Hematopoietic multipotent progenitor cell (in vitro differentiated cells): ENCODE measurements around the gene KMT2E. TPM values are rescaled to one million over a fixed set of nuclear protein-coding genes. Genes with fewer than 3 reads are reported as not detected.
"Not testable (repeated sequence)": the region's sequence is repeated elsewhere in the genome, so short reads cannot be mapped to it uniquely, and the experiment has no call there.

ENCODE experiments used
- DNase-seq, 3 donors: peaks; one replicate each; pipeline ENCODE4 v3.0.0-alpha.2; 2011 to 2015; ENCODE audit warnings: low read depth in 2 of 3, low spot score in 2 of 3
- total RNA-seq: library from RNA; depleted of rRNA; stranded (reverse); fragments of >200 nt; gene quantifications from one replicate; pipeline ENCODE4 v1.2.3, GENCODE V29; 2012

Gene KMT2E, protein sequence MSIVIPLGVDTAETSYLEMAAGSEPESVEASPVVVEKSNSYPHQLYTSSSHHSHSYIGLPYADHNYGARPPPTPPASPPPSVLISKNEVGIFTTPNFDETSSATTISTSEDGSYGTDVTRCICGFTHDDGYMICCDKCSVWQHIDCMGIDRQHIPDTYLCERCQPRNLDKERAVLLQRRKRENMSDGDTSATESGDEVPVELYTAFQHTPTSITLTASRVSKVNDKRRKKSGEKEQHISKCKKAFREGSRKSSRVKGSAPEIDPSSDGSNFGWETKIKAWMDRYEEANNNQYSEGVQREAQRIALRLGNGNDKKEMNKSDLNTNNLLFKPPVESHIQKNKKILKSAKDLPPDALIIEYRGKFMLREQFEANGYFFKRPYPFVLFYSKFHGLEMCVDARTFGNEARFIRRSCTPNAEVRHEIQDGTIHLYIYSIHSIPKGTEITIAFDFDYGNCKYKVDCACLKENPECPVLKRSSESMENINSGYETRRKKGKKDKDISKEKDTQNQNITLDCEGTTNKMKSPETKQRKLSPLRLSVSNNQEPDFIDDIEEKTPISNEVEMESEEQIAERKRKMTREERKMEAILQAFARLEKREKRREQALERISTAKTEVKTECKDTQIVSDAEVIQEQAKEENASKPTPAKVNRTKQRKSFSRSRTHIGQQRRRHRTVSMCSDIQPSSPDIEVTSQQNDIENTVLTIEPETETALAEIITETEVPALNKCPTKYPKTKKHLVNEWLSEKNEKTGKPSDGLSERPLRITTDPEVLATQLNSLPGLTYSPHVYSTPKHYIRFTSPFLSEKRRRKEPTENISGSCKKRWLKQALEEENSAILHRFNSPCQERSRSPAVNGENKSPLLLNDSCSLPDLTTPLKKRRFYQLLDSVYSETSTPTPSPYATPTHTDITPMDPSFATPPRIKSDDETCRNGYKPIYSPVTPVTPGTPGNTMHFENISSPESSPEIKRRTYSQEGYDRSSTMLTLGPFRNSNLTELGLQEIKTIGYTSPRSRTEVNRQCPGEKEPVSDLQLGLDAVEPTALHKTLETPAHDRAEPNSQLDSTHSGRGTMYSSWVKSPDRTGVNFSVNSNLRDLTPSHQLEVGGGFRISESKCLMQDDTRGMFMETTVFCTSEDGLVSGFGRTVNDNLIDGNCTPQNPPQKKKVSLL (N-terminal part only)
- 159 TPM for total RNA-seq

DNA sequence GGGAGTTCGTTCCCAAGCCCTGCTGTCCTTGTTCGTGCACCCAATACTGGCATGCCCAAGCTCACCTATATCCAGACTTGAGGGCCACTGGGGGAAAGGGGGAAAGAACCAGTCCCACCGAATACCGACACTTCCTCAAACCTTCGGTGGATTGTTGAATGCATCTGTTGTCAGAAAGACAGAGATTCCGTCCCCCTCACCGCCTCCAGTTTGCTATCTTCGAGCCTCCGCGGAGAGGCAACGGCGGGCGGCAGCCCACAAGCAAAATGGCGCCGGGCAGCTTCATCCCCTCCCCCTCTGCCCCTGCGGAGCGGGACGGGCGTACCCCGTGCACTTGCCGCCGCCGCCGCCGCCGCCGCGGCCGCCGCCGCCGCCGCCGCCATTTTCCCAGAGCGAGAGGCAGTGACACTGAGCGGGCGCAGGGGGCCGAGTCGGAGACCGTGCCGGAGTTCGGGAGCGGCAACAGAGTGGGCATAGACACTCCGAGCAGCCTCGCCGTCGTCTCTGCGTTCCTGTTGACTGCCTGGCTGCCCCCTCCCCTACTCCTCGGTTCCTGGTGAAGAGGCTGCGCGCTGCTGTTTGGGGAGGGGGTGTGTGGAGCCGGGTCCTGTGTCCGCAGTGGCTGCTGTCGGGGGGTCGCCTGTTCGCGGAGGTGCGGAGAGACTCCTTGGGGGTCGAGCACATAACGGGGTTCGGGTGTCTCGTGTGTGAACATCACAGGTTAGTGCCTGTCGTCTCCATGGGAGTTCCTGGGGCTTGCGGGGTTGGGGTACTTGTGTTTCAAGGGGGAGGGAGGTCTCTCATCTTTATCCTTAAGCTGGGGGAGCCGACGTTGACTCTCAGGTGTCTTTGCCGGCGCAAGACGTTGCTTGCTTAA is at the start of gene KMT2E:
TSS of gene KMT2E (plus strand) at position 390 of the 877 bp plus-strand sequence. CDS start 26,748 bp downstream, outside the sequence.
- peak; percentile 81 to 95 (median 88) for DNase-seq

DNA sequence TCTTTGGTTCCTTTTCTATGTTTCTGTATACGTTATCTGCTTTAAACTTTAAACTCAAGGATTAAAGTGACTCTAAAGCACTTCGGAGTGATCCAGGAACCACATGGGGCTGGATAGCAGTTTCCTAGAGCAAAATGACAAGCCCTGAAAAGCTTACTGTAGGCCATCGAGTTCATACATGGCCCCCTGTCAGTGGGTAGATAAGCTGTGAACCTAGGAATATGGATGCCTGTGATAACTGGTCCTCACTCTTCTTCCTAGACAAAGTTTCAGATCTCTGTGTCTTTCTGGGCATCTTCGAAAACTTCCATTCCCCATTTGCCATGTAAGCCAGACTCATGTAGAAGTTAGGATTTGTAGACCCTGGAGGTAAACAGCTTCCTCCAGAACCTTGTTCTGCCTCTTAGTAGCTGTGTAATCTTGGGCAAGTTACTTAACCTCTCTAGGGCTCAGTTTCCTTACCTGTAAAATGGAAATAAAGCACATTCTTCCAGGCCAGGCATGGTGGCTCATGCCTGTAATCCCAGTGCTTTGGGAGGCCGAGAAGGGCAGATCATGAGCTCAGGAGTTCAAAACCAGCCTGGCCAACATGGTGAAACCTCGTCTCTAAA is 49.3 kb upstream of the KMT2E start:
- DNase-seq, result no peak

DNA sequence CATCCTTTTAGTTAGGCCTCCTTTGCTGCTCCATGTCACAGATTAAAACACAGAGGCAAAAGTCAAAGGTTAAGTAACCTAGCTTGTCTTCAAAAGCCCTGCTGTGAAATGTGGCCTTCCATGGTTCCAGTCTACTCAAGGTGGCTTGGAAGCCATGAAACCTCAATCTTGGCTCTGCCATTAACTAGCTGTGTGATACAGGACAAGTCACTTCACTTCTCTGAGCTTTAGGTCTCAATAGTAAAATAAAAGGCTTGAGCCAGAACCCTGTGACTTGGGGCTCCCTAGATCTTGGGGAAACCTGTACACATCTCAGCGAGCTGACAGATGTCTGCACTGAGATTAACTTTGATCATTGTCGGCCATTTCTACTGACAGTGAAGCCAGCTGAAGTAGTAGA is 48.0 kb upstream of the KMT2E start:
- no peak for DNase-seq

DNA sequence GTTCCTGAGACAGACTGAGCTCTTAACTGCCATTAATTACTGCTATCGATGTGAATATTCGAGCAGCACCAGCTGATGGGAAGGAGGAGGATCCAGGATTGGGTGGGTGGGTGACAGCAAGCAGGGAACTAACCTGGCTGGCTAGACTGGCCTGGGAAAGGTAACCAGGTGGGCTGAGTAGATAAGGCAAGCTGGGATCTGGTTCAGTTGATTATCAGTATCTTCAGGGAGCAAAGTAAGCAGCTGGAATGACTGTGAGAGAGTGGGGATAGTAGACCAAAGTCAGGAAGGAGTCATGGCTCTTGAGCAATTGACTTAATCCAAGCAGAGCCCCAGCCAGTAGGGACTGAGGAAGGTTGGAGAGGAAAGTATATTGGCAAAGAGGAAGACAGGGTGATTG is 46.9 kb upstream of the KMT2E start:
- no peak for DNase-seq

DNA sequence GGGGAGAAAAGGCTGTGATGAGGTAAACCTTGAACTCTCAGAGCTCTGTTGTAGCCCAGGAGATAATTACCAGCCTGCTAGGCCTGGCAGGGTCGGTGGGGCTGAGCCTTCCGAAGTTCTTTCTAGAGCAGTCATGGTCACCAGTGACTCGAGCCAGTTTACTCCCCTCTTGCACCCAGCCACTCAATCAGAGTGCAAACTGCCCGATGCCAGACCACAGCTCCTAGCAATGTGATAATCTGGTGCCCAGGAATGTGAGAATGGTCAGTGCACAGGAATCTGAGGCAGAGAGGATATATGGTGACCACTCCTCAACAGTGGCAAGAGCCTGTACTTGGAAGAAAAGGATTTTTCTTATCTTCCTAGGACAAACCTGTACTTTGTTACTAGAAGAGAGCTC is 46.4 kb upstream of the KMT2E start:
- DNase-seq, result no peak

DNA sequence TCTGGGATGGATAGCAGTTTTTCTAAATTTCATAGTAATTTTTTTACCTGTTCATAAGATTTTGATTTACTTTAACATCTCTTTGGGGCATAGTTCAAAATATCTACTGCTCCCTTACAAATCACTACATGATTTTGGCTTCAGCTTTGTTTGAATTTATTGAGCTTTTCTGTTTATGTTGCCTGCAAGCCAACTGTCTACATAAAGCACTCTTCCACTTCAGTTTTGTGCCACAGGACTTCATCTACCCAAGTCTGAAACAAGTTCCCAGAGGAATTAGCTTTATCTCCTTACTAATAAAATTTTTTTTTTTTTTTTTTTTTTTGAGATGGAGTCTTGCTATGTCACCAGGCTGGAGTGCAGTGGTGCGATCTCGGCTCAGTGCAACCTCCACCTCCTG is 45.4 kb upstream of the KMT2E start:
- DNase-seq, result no peak

DNA sequence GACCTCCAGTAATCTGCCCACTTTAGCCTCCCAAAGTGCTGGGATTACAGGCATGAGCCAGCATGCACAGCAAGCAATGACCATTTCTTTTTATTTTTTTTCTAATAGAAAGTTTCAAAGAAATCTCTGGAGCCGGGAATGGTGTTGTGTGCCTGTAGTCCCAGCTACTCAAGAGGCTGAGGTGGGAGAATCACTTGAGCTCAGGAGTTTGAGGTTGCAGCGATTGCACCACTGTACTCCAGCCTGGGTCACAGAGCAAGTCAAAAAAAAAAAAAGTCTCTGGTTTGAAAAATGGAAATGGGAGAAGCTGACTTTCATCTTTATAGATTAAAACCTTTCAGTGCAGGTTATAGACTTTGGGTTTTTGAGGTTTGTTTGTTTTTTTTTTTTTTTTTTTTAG is 44.8 kb upstream of the KMT2E start:
- no peak for DNase-seq

DNA sequence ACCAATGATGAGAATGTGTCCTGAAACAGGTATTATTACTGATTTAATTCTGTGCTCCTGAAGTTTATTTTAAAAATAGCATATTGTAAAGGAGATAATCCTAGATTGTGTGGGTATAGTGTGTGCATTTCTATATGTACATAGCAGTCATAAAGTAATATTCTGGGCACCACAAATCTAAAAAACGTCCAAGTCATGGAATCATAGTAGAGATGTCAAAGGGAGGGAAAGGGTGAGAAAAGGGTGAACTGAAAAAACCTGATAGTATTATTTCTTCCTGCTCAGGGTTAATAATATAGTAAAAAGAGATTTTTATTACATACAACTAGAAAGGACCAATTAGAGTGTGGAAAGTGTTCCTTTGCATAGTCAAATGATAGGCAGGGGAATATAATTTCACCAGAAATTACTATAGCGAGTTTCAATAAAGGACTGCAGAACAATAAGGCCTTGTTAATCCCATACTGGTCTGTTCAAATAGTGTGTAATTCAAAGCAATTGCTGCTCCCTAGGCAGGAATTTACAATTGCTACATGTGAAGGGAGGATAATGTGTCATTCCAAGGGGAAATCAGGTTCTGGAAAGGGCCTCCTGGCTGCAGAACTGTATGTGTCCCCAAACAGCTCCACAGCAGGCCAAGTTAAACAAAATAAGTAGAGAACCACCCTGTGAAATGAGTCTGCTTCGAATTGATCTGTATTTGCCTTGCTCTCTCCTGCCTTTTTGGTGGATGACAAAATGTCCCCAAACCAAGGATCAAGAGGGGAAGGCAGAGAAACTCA is 42.5 kb upstream of the KMT2E start:
- no peak for DNase-seq

DNA sequence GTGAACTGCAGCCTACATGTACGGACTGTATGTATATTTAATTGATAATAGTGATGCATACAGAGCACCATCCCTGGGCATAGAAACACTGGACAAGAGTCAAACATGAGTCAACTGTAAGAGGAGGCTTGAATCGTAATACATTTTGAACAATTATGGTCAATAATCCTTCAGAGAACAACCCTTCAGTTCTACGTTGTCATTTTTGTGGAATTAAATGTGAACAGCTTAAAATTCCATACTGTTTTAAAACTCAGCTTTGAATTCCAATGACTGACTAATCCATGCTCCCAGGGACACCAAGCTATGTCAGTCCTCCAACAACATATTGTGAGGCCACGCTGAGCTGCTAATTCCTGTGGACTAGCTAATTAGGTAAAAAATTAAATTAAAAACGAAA is 41.5 kb upstream of the KMT2E start:
- DNase-seq, result no peak

DNA sequence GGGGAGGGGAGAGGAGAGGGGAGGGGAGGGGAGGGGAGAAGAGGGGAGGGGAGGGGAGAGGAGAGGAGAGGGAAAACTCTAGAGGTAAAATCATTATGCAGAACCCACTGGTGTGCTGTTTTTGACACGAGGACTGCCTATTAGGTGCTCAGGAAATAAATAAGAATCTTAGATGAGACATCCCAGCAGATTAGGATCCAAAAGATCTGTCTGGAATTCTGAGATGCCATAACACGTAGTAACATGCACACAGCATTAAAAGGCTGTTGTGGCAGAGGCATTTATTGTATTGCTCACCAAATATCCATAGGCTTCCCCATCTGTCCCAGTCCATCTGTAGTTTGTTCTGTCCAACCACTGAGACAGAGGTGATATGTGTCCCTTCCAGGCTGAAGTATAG is 40.8 kb upstream of the KMT2E start:
- no peak for DNase-seq

DNA sequence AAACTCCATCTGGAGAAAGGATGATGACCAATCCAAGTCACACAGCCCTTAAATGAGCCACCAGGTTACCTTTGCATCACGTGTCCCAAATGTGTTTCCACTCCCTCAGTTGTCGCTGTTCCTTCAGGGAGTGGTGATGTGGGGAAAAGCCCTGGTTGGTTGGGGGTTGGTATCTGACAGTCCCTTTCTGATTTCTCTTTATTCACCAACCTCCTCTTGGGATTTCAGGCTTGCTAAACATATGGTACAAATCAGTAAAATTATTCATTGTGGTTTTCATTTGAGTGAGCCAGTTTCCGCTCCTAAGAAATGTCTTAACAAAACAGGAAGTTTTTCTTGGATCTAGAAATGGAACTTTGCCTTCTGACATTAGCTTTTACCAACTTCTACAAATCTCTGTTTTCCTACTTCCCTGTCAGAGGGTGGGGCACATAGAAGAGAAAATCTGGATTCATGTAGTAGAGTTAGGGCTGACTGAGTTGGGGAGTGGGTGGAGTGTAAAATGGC is 40.0 kb upstream of the KMT2E start:
- no peak for DNase-seq

DNA sequence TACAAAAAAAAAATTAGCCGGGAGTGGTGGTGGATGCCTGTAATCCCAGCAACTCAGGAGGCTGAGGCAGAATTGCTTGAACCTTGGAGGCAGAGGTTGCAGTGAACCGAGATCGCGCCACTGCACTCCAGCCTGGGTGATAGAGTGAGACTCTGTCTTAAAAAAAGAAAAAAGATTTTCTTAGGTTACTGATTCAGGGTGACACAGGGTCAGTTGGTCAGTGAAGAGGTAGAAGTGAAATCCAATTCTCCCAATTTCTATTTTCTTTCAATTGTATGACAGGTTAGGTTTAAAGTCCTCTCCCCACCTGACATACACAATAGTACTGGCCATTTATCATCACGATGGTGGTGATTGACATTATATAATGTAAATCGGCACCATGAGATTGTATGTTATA is 38.5 kb upstream of the KMT2E start:
- not testable (repeated sequence) for DNase-seq

DNA sequence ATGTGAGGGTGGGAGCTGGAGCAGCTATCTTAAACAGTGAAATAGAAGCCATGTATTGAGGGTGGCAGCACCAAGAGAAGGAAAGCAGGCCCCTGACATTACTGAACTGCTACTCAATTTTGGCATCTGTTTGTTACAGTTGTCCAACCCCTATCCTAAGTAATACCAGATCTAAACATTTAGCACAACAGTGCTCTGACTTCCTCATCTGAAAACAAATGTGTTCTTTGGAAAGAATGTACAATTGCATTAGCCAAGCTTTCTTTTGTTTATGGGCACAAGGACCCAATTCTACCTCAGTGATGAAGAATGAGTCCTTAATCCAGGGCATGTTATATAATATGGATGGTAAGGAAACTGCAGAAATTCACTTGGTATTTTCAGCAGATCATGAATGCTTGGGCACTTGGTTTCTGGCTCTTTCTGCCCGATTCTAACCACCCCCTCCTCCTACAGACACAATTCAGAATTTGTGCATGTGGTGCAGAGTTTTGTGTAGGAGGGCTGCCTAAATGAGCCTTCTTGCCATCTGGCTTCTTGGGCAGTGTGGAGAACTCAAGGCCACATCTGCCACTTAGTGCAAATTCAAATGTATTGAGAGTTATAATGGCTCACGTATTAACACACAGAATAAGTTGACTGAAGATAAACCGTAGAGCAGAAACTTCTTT is 36.9 kb upstream of the KMT2E start:
- DNase-seq, result no peak

DNA sequence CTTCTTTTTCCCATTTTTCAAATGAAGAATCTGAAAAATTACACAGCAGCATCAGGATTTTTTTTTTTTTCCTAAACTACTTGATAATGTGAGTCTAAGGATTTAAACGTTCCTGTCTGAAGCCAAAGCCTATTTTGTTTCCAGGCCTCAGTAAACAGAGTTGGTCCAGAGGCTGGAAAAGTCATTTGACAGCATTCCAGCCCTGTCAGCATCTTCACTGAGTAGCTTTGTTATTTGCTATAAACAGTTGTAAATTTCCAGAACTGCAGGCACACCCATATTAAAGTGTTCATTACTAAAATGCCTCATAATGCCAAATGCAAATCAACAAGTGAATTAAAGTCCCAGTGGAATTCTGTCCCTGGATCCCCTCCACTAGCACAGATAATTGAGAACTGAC is 35.5 kb upstream of the KMT2E start:
- no peak for DNase-seq

DNA sequence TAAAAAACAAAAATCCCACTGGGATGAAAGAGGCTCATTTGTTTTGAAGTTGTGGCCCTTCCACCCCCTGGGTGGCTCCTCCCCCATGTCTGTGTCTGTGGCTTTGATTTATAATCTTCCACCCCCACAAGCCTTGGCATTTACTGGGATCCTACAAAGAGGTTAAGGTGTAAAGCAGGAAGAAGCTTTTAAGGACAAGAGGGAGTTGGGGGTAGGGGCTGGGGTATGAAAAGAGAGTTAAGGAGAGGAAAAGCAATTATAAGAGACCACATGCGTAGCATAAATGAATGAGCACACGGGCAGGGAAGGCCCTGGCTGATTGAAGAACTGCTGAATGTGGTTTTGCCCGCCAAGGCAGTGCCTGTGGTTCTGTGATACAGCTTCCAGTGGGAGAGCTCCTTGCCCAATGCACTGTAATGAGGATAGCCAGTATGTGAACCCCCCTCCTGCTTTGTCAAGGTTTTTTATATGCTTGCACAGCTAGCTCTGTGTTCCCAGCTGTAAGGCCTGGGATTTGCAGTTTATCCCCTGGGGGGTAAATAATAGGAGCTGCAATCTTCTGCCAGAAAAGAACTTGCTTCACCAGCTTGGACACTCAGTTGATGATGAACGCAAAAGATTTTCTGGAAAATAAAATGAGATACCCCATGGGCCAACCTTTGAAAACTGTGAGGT is 34.7 kb upstream of the KMT2E start:
- DNase-seq, result no peak

DNA sequence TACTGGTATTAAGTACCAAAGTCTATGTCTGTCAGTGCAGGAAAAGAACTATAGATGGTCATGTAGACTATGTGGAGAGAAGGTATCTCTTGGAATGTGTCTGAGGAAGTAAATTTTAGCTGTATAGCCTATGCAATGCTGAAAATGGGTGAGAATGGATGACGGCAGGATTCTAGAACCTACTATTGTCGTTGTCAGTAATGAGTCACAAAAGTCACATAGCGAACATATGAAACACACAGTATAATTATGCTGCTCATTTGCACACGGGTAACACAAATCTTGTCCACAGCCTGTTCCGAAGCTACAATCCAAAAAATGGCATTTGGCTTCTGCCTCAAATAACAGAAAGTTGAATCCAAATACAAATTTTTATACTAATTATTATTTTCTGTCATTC is 33.6 kb upstream of the KMT2E start:
- no peak for DNase-seq

DNA sequence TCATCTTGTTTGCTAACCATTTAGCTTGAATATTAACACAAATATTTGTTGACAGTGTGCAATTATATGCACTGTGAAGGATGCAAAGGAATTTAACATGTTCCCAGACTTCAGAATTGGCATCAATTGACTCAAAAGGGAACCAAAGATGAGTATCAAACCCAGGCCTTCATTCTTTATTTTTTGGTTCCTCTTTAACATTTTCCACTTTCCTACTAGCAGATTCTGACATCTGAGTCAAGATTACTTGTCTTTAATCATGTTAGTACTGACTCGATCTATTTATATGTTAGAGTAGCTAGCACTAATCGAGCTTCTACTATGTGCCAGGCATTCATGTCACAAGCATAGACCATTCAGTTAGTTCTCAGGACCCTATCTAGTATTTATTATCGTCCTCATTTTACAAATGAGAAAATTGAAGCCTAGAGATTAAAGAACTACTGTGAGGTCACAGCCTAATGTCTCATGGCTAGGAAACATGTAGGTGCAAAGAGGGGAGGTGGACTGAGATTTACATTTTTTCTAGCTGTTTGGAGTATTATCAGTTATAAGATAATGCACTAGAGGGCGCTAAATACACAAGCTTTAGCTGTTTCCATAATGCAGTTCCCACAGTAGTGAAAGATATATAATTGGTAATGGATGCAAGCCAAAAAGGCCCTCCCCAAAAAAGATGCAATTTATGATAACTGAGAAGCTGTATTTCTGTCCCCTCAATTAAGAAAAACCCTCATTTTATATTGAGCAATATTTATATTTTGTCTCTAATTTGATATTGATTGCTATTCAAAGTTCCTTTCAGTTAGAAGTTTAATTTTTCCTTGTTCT is 32.9 kb upstream of the KMT2E start:
- peak; percentile 33 to 71 (median 55) for DNase-seq
